Testis (tissue), 2 donors: ENCODE results near the gene CORIN.

ENCODE experiments used
- CTCF ChIP-seq, 3 experiments: fragments of 450-650 bp in 2 of 3; fragments of 200-600 bp in 1 of 3; sonication (generic) in 1 of 3; IDR thresholded peaks; one replicate each; pipeline ENCODE4 v1.5.1; 2016 to 2019; ENCODE audit warnings: antibody characterized with exemption in 3 of 3, mild to moderate bottlenecking in 2 of 3, moderate library complexity in 1 of 3
- POLR2A ChIP-seq: fragments of 450-650 bp; IDR thresholded peaks from one replicate; pipeline ENCODE4 v1.6.1; 2017; ENCODE audit warnings: antibody characterized with exemption, mild to moderate bottlenecking, moderate library complexity

- TF ChIP-seq CTCF (IDR thresholded peaks at IDR 0.05) (no peak), POLR2A (no peak)
Observed at GRCh38 chr4:47876310-47876709, 38.4 kb upstream of the CORIN start.
